Osteocyte (in vitro differentiated cells): ENCODE measurements around the gene TOGARAM1. TPM values are rescaled to one million over a fixed set of nuclear protein-coding genes. Genes with fewer than 3 reads are reported as not detected.

ENCODE experiments used
- DNase-seq: peaks from one replicate; pipeline ENCODE4 v3.0.0; 2021; ENCODE audit warnings: mixed read lengths; ENCODE audit not compliant: unreplicated experiment; ENCODE audit errors: extremely low spot score
- H3K27ac Mint-ChIP-seq: one replicate; pipeline ENCODE4 v1.8.0; 2021; ENCODE audit warnings: mild to moderate bottlenecking, mixed read lengths; ENCODE audit not compliant: unreplicated experiment
- H3K27me3 Mint-ChIP-seq: one replicate; pipeline ENCODE4 v1.8.0; 2021; ENCODE audit warnings: mixed read lengths; ENCODE audit not compliant: unreplicated experiment
- H3K36me3 Mint-ChIP-seq: one replicate; pipeline ENCODE4 v1.8.0; 2021; ENCODE audit warnings: mixed read lengths; ENCODE audit not compliant: unreplicated experiment
- H3K4me1 Mint-ChIP-seq: one replicate; pipeline ENCODE4 v1.8.0; 2021; ENCODE audit warnings: mixed read lengths; ENCODE audit not compliant: unreplicated experiment
- H3K4me3 Mint-ChIP-seq: one replicate; pipeline ENCODE4 v1.8.0; 2021; ENCODE audit warnings: mild to moderate bottlenecking, moderate library complexity, mixed read lengths; ENCODE audit not compliant: unreplicated experiment
- H3K9me3 Mint-ChIP-seq: one replicate; pipeline ENCODE4 v1.8.0; 2021; ENCODE audit warnings: mixed read lengths; ENCODE audit not compliant: unreplicated experiment
- total RNA-seq: library from RNA; stranded (reverse); gene quantifications from 2 replicates; pipeline ENCODE4 v1.2.1, GENCODE V29; 2021
- TF ChIP-seq, protein P1 (sequence below): fragments of 200-600 bp; sonication (generic); IDR thresholded peaks from 2 replicates; pipeline ENCODE4 v1.5.0; 2021; ENCODE audit warnings: antibody characterized with exemption, mild to moderate bottlenecking, moderate library complexity

The TOGARAM1 gene
- total RNA-seq, 1 donor from 2014 or later: 20.7 TPM

DNA sequence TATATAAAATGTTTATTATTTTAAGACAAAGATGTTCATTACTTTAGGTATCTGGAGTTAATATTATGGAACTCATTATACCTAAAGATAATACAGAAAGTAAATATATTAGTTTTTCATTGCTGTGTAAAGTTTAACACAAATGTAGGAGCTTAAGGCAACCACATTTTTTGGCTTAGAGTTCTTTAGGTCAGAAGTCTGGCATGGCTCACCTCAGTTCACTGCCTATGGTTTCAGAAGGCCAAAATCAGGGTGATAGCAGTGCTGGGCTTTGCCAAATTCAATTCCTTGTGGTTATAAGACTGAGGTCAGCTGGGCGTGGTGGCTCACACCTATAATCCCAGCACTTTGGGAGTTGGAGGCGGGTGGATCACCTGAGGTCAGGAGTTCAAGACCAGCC, 86.4 kb downstream of the TOGARAM1 start:
- Mint-ChIP-seq H3K27me3 (no peaks in the 10 kb centered on the region), H3K9me3 (no peaks in the 10 kb centered on the region), H3K4me1 (no peaks in the 10 kb centered on the region), H3K27ac (no peak overlapping the region), H3K4me3 (no peak overlapping the region), H3K36me3 (peaks cover 28% of the 10 kb centered on the region)
- DNase-seq: no peak
- TF ChIP-seq, protein P1, sequence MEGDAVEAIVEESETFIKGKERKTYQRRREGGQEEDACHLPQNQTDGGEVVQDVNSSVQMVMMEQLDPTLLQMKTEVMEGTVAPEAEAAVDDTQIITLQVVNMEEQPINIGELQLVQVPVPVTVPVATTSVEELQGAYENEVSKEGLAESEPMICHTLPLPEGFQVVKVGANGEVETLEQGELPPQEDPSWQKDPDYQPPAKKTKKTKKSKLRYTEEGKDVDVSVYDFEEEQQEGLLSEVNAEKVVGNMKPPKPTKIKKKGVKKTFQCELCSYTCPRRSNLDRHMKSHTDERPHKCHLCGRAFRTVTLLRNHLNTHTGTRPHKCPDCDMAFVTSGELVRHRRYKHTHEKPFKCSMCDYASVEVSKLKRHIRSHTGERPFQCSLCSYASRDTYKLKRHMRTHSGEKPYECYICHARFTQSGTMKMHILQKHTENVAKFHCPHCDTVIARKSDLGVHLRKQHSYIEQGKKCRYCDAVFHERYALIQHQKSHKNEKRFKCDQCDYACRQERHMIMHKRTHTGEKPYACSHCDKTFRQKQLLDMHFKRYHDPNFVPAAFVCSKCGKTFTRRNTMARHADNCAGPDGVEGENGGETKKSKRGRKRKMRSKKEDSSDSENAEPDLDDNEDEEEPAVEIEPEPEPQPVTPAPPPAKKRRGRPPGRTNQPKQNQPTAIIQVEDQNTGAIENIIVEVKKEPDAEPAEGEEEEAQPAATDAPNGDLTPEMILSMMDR: no peak

DNA sequence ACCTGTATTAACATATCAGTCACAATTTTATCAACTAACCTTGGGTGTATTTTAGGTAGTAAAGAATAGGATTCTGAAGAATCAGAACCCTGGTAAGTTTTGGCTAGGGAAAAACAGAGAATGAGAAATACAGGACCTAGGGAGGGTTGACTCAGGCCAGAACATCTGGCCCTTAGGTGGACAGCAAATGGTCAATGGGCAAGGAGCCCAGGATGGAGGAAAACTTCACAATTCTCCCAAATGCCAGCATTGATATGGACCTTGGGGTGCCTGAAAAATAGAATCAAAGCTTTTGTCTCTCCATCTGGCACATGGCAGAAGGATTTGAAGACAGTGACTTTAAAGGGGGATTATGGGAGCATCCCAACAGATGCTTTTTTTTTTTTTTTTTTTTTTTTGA, 89.2 kb downstream of the TOGARAM1 start:
- no peaks in the 10 kb centered on the region for H3K4me1 Mint-ChIP-seq
- peaks cover 9% of the 10 kb centered on the region for H3K9me3 Mint-ChIP-seq
- H3K27ac Mint-ChIP-seq: no peak overlapping the region
- H3K36me3 Mint-ChIP-seq: peaks cover 35% of the 10 kb centered on the region
- no peaks in the 10 kb centered on the region for H3K27me3 Mint-ChIP-seq
- H3K4me3 Mint-ChIP-seq: no peak overlapping the region
- TF ChIP-seq, protein P1: no peak
- DNase-seq: no peak

GRCh38 chr14:45051896-45052295, 89.9 kb downstream of the TOGARAM1 start:
- Mint-ChIP-seq H3K4me3 (no peak overlapping the region), H3K27me3 (no peaks in the 10 kb centered on the region), H3K9me3 (peaks cover 14% of the 10 kb centered on the region), H3K4me1 (no peaks in the 10 kb centered on the region), H3K36me3 (peaks cover 34% of the 10 kb centered on the region), H3K27ac (no peak overlapping the region)
- no peak for DNase-seq
- TF ChIP-seq, protein P1: no peak

- H3K27me3 Mint-ChIP-seq: no peaks in the 10 kb centered on the region
- H3K9me3 Mint-ChIP-seq: peaks cover 27% of the 10 kb centered on the region
- TF ChIP-seq, protein P1: no peak
- no peak for DNase-seq
- H3K4me3 Mint-ChIP-seq: no peak overlapping the region
- no peaks in the 10 kb centered on the region for H3K4me1 Mint-ChIP-seq
- no peak overlapping the region for H3K27ac Mint-ChIP-seq
- peaks cover 37% of the 10 kb centered on the region for H3K36me3 Mint-ChIP-seq
Measured at GRCh38 chr14:45057349-45057748, 95.4 kb downstream of the TOGARAM1 start.

DNA sequence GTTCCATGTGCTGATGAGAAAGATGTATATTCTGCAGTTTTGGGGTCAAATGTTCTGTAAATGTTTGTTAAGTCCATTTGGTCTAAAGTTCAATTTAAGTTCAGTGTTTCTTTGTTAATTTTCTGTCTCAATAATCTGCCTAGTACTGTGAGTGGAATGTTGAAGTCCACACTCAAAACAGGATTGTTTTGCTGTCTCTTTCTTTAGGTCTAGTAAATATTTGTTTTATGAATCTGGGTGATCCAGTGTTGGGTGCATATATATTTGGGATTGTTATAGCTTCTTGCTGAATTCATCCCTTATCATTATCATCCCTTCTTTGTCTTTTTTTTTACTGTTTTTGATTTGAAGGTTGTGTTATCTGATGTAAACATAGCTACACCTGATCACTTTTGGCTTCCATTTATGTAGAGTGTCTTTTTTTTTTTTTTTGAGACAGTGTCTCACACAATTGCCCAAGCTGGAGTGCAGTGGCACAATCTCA, 95.9 kb downstream of the TOGARAM1 start:
- Mint-ChIP-seq H3K9me3 (peaks cover 27% of the 10 kb centered on the region), H3K27ac (no peak overlapping the region), H3K4me1 (peaks cover 2% of the 10 kb centered on the region), H3K36me3 (peaks cover 36% of the 10 kb centered on the region), H3K4me3 (no peak overlapping the region), H3K27me3 (no peaks in the 10 kb centered on the region)
- no peak for DNase-seq
- TF ChIP-seq, protein P1: no peak
